Stimulated activated CD4-positive, alpha-beta T cell treated with anti-CD3 and anti-CD28 coated beads, TNF-alpha, amount 100 ng/mL, for 48 hours (primary cell): ENCODE data around the gene MIEF2.

Source experiments
- DNase-seq, 3 donors: peaks; one replicate each; pipeline ENCODE4 v3.0.0-alpha.2; 2020; ENCODE audit warnings: low read depth in 3 of 3

MIEF2 gene

GRCh38 chr17:18235743-18236256 is 24.7 kb upstream of the MIEF2 start:
- DNase-seq = peak in 1 of 3 donors; percentile 39

GRCh38 chr17:18236494-18236893 is 24.0 kb upstream of the MIEF2 start:
- no peak for DNase-seq

GRCh38 chr17:18237461-18237860 is 23.0 kb upstream of the MIEF2 start:
- DNase-seq = no peak

GRCh38 chr17:18238299-18238698 is 22.2 kb upstream of the MIEF2 start:
- no peak for DNase-seq

- no peak for DNase-seq
These were observed 20.0 kb upstream of the MIEF2 start for GRCh38 chr17:18240449-18240848.

GRCh38 chr17:18241229-18241871 is 19.1 kb upstream of the MIEF2 start:
- no peak for DNase-seq

GRCh38 chr17:18245038-18245776 is 15.3 kb upstream of the MIEF2 start:
- no peak for DNase-seq

GRCh38 chr17:18246109-18246725 is 14.2 kb upstream of the MIEF2 start:
- no peak for DNase-seq

- DNase-seq = peak in 2 of 3 donors; percentile 30 to 55
These were observed 13.4 kb upstream of the MIEF2 start for GRCh38 chr17:18246880-18247612.

GRCh38 chr17:18247613-18248001 is 12.9 kb upstream of the MIEF2 start:
- no peak for DNase-seq

GRCh38 chr17:18248300-18248731 is 12.1 kb upstream of the MIEF2 start:
- peak in 2 of 3 donors; percentile 45 to 55 for DNase-seq

GRCh38 chr17:18248811-18249210 is 11.7 kb upstream of the MIEF2 start:
- no peak for DNase-seq

- DNase-seq = no peak
These were observed 10.2 kb upstream of the MIEF2 start for GRCh38 chr17:18250259-18250658.

GRCh38 chr17:18250708-18251107 is 9.8 kb upstream of the MIEF2 start:
- DNase-seq = no peak

- no peak for DNase-seq
These were observed 9.3 kb upstream of the MIEF2 start for GRCh38 chr17:18251204-18251603.

- no peak for DNase-seq
These were observed 8.3 kb upstream of the MIEF2 start for GRCh38 chr17:18252160-18252559.

GRCh38 chr17:18253187-18253884 is 7.1 kb upstream of the MIEF2 start:
- DNase-seq = no peak

GRCh38 chr17:18253947-18254821 is 6.3 kb upstream of the MIEF2 start:
- no peak for DNase-seq

- DNase-seq = no peak
These were observed 5.4 kb upstream of the MIEF2 start for GRCh38 chr17:18254888-18255649.

GRCh38 chr17:18256351-18256750 is 4.1 kb upstream of the MIEF2 start:
- DNase-seq = no peak
